K562 (cell line): ENCODE data around the gene CALB2. TPM values are rescaled to one million over a fixed set of nuclear protein-coding genes. Genes with fewer than 3 reads are reported as not detected.

Experiments
- ATAC-seq: fragments of 200-7000 bp; cut with Tn5 transposase; 3 replicates; pipeline ENCODE4 v1.9.1; 2020; ENCODE audit warnings: moderate library complexity
- BruUV-seq: library from RNA; stranded (reverse); fragments of 400-500 nt; replicated peaks from 2 replicates; lab custom pipeline; 2021; lab: Mats Ljungman, UMichigan
- CTCF ChIA-PET: fragments of 300-600 bp; formaldehyde crosslinking; extraction: SDS; loops from one replicate; lab custom pipeline; 2021; ENCODE audit warnings: low intra/inter-chr PET ratio; lab: Yijun Ruan, JAX
- POLR2A ChIA-PET: fragments of 300-600, 350-650 bp; sonication (Branson Sonifier 250); formaldehyde crosslinking; extraction: SDS; loops from one replicate; lab custom pipeline; 2021; ENCODE audit warnings: antibody characterized with exemption, inconsistent platforms; lab: Yijun Ruan, JAX
- DNase-seq, 4 experiments: peaks; one replicate each; pipeline versions ENCODE4 v3.0.0 to v3.0.0-alpha.2; 2011 to 2018; ENCODE audit warnings: low spot score in 3 of 4, mixed read lengths in 3 of 4; ENCODE audit errors: extremely low read depth in 1 of 4
- FAIRE-seq: peaks from 2 replicates; lab custom pipeline; 2011; peaks lifted over from hg19 to GRCh38; lab: Jason Lieb, UNC
- H2AFZ ChIP-seq: 2 replicates; pipeline ENCODE4 v1.6.0; 2011; ENCODE audit warnings: low read depth, low read length, control low read depth, inconsistent platforms
- H3K27ac ChIP-seq: fragments of 200-600 bp; 3 replicates; pipeline ENCODE4 v1.8.0; 2011; ENCODE audit warnings: low read depth, mild to moderate bottlenecking, control low read depth, inconsistent platforms, low read length, moderate library complexity, mixed read lengths; ENCODE audit errors: extremely low read depth
- H3K27me3 ChIP-seq, 2 experiments: fragments of 300-600 bp in 1 of 2; 2 replicates in 1 of 2; 3 replicates in 1 of 2; pipeline versions ENCODE4 v1.6.0 to v1.8.0; 2011; ENCODE audit warnings: inconsistent platforms in 2 of 2, low read length in 2 of 2, mild to moderate bottlenecking in 1 of 2, mixed read lengths in 1 of 2, moderate library complexity in 1 of 2; ENCODE audit not compliant: control insufficient read depth in 2 of 2, insufficient read depth in 2 of 2
- H3K36me3 ChIP-seq: fragments of 300-600 bp; 3 replicates; pipeline ENCODE4 v1.8.0; 2011; ENCODE audit warnings: mild to moderate bottlenecking, low read length, inconsistent platforms; ENCODE audit not compliant: control insufficient read depth, insufficient read depth
- H3K4me1 ChIP-seq, 2 experiments: fragments of 200-600 bp in 1 of 2; replicated peaks in 1 of 2; 2 replicates in 1 of 2; 3 replicates in 1 of 2; pipeline versions ENCODE4 v1.5.1 to v1.8.0; 2011; ENCODE audit warnings: inconsistent platforms in 2 of 2, low read length in 2 of 2, mild to moderate bottlenecking in 1 of 2, mixed read lengths in 1 of 2, moderate library complexity in 1 of 2; ENCODE audit not compliant: control insufficient read depth in 2 of 2, insufficient read depth in 2 of 2
- H3K4me2 ChIP-seq: 2 replicates; pipeline ENCODE4 v1.6.1; 2011; ENCODE audit warnings: low read length, control low read depth, inconsistent platforms, mixed read lengths; ENCODE audit not compliant: insufficient read depth
- H3K4me3 ChIP-seq: fragments of 200-600 bp; sonication (generic), shearing (Covaris generic); 2 replicates; pipeline ENCODE4 v1.5.1; 2016; ENCODE audit warnings: control low read depth, inconsistent platforms
- H3K79me2 ChIP-seq: fragments of 200-600 bp; 3 replicates; pipeline ENCODE4 v1.8.0; 2011; ENCODE audit warnings: low read length, inconsistent platforms; ENCODE audit not compliant: control insufficient read depth, insufficient read depth
- H3K9ac ChIP-seq, 2 experiments: 2 replicates each; pipeline versions ENCODE4 v1.6.0 to v1.6.1; 2011; ENCODE audit warnings: low read depth in 2 of 2, low read length in 2 of 2, control low read depth in 1 of 2, inconsistent platforms in 1 of 2, mild to moderate bottlenecking in 1 of 2, mixed read lengths in 1 of 2; ENCODE audit not compliant: insufficient read depth in 1 of 2
- H3K9me1 ChIP-seq: one replicate; pipeline ENCODE4 v1.6.0; 2011; ENCODE audit warnings: inconsistent platforms, mild to moderate bottlenecking, low read length, moderate library complexity; ENCODE audit not compliant: control insufficient read depth, insufficient read depth
- H3K9me3 ChIP-seq: replicated peaks from 2 replicates; pipeline ENCODE4 v1.5.1; 2011; ENCODE audit warnings: low read depth, low read length, inconsistent platforms; ENCODE audit not compliant: control insufficient read depth, insufficient read depth
- H4K20me1 ChIP-seq: replicated peaks from 2 replicates; pipeline ENCODE4 v1.6.1; 2011; ENCODE audit warnings: low read length, inconsistent platforms, mixed read lengths; ENCODE audit not compliant: control insufficient read depth, insufficient read depth
- E2F5 ChIP-seq: sonication (generic); formaldehyde crosslinking; IDR thresholded peaks from 2 replicates; pipeline ENCODE4 v1.8.0; 2022; ENCODE audit warnings: mild to moderate bottlenecking, missing genetic modification reagents
- FOXA3 ChIP-seq, 2 experiments: fragments of 450-650 bp in 1 of 2; sonication (generic) in 1 of 2; formaldehyde crosslinking; IDR thresholded peaks in 1 of 2; conservative IDR thresholded peaks in 1 of 2; 2 replicates each; pipeline versions ENCODE4 v1.4.0 to v1.8.0; 2020 to 2022; ENCODE audit warnings: mild to moderate bottlenecking in 2 of 2, missing genetic modification reagents in 1 of 2
- FOXK2 ChIP-seq, 2 experiments: fragments of 450-650 bp; IDR thresholded peaks in 1 of 2; conservative IDR thresholded peaks in 1 of 2; 2 replicates each; pipeline ENCODE4 v1.6.1; 2016; ENCODE audit warnings: low read depth in 2 of 2, mild to moderate bottlenecking in 1 of 2
- HBP1 ChIP-seq: fragments of 450-650 bp; formaldehyde crosslinking; IDR thresholded peaks from 2 replicates; pipeline ENCODE4 v1.4.0; 2022; ENCODE audit warnings: missing genetic modification characterization
- SRSF3 ChIP-seq: fragments of 200-400 bp; formaldehyde crosslinking; IDR thresholded peaks from 2 replicates; pipeline ENCODE4 v1.6.1; 2016; ENCODE audit warnings: mild to moderate bottlenecking, low read length, moderate library complexity; ENCODE audit not compliant: insufficient read depth
- ZNF57 ChIP-seq: fragments of 450-650 bp; formaldehyde crosslinking; IDR thresholded peaks from 2 replicates; pipeline ENCODE4 v1.4.0; 2020; ENCODE audit warnings: mild to moderate bottlenecking, moderate library complexity
- WGBS: fragments of 100-300 bp; shearing (Covaris generic); methylation state at CpG from one replicate; pipeline ENCODE4 v1.1.6; 2016; ENCODE audit warnings: low coverage, mixed read lengths; ENCODE audit not compliant: insufficient coverage; ENCODE audit errors: missing lambda C conversion rate; 5-methylcytosine and 5-hydroxymethylcytosine counted together
- in situ Hi-C: fragments of 300-500 bp; cut with MboI; formaldehyde crosslinking; loops from 4 replicates; pipeline ENCODE4 v1.15.0; 2018; ENCODE audit warnings: inconsistent platforms, mixed read lengths
- intact Hi-C: fragments of 100-400 bp; cut with micrococcal nuclease; formaldehyde crosslinking; loops from 2 replicates; pipeline ENCODE4 v1.14.2; 2022
- polyA plus RNA-seq, 8 experiments: library from polyadenylated mRNA; depleted of rRNA in 4 of 8; stranded (reverse) in 5 of 8; unstranded in 3 of 8; fragments of >200 nt; fragmentation: Nextera tagmentation in 2 of 8; fragmentation: Illumina TruSeq in 1 of 8; extraction: Ambion mirVana in 2 of 8; extraction: Trizol in 1 of 8; gene quantifications; 2 replicates each; pipeline versions ENCODE4 v1.2.1 to v1.2.3, GENCODE V29; 2011 to 2014; ENCODE audit warnings: inconsistent platforms in 1 of 8, missing spikeins in 1 of 8
- total RNA-seq, 7 experiments: library from RNA; depleted of rRNA in 6 of 7; stranded (reverse); fragments of >200 nt in 6 of 7; fragmentation: Illumina TruSeq in 2 of 7; extraction: Trizol in 2 of 7; gene quantifications; 2 replicates each; pipeline versions ENCODE4 v1.2.1 to v1.2.3, GENCODE V29; 2011 to 2021; ENCODE audit warnings: low replicate concordance in 1 of 7

The CALB2 gene
- total and polyA plus RNA-seq, 9 of the 15 experiments (the other 6 are each of a cell fraction or from before 2014, with no cell fraction given): not detected

GRCh38 chr16:71439523-71439922 is 81.0 kb downstream of the CALB2 start:
- Histone ChIP-seq H3K4me3 (no peak overlapping the region), H3K79me2 (no peaks in the 10 kb centered on the region), H3K4me2 (no peak overlapping the region), H3K9ac (no peak overlapping the region), H3K9me1 (no peaks in the 10 kb centered on the region), H3K27me3 (peaks cover 10 to 22% of the 10 kb centered on the region in 2 experiments), H3K36me3 (no peaks in the 10 kb centered on the region), H4K20me1 (no peaks in the 10 kb centered on the region), H3K9me3 (no peaks in the 10 kb centered on the region; the same call in 1 of the 2 replicates), H3K27ac (no peak overlapping the region), H3K4me1 (peaks cover 0 to 8% of the 10 kb centered on the region in 2 experiments; a peak in 2 of 5 replicates), H2AFZ (no peak overlapping the region)
- in situ Hi-C loops (no loop called here), intact Hi-C loops (no loop called here)
- 0% methylated on average over 3 of the region's 3 CpGs for WGBS
- POLR2A ChIA-PET: interaction anchor here (0.7 to 1.2 kb wide), 2 partner anchors 13 to 1522 kb away, joined by 3 read pairs; no protein-coding TSS in a partner anchor
- FAIRE-seq: no peak
- CTCF ChIA-PET: interaction anchor here (1.2 kb wide), 1 partner anchor 27 kb away, joined by 10 read pairs; no protein-coding TSS in a partner anchor
- DNase-seq: no peak
- no TSS peak for BruUV-seq
- ATAC-seq: no peak
- no peak for TF ChIP-seq FOXK2 (conservative IDR thresholded peaks at IDR 0.05 in 1 of 2, IDR thresholded peaks at IDR 0.05 in 1 of 2; ENCODE audit: low read depth in 2 of 2)
- no peak for TF ChIP-seq FOXA3 (CRISPR knock-in tag; conservative IDR thresholded peaks at IDR 0.05 in 1 of 2, IDR thresholded peaks at IDR 0.05 in 1 of 2)
- TF ChIP-seq ZNF57 (CRISPR knock-in tag): no peak
- TF ChIP-seq E2F5 (CRISPR knock-in tag): no peak
- no peak for TF ChIP-seq HBP1 (CRISPR knock-in tag)
- no peak for TF ChIP-seq SRSF3

Other genes with a start within 250 kb of the CALB2 start
- 0.09 TPM in 1 of 2 replicates, not detected in the other for gene HYDIN, start 128.0 kb upstream of the CALB2 start, total RNA-seq (2014; rRNA removed)
- 0.13 and 0.25 TPM in 2 replicates for gene HYDIN, start 128.0 kb upstream of the CALB2 start, total RNA-seq (2014; rRNA removed; fragmentation: Illumina TruSeq; extraction: Trizol)
- gene HYDIN, start 128.0 kb upstream of the CALB2 start, total RNA-seq (2015; rRNA removed; fragmentation: Illumina TruSeq; extraction: Trizol): 0.11 and 0.38 TPM in 2 replicates
- 0.11 and 0.29 TPM in 2 replicates for gene HYDIN, start 128.0 kb upstream of the CALB2 start, total RNA-seq (2021)
- gene HYDIN, start 128.0 kb upstream of the CALB2 start, polyA plus RNA-seq (2011; rRNA removed): 0.43 TPM in 1 of 2 replicates, not detected in the other
- gene HYDIN, start 128.0 kb upstream of the CALB2 start, polyA plus RNA-seq (2014; fragmentation: Illumina TruSeq; extraction: Trizol): 0.10 and 0.16 TPM in 2 replicates
- gene HYDIN, start 128.0 kb upstream of the CALB2 start, polyA plus RNA-seq (2014; fragmentation: Nextera tagmentation; extraction: Ambion mirVana): under 1 TPM; 0.08 to 0.27 TPM
- 0.07 TPM in 1 of 2 replicates, not detected in the other for gene HYDIN, start 128.0 kb upstream of the CALB2 start, polyA plus RNA-seq (2014; rRNA removed)
- 14.7 and 15.6 TPM in 2 replicates for gene CMTR2, start 69.3 kb upstream of the CALB2 start, total RNA-seq (2014; rRNA removed)
- gene CMTR2, start 69.3 kb upstream of the CALB2 start, total RNA-seq (2014; rRNA removed; fragmentation: Illumina TruSeq; extraction: Trizol): 18.2 and 20.2 TPM in 2 replicates
- 18.1 and 20.2 TPM in 2 replicates for gene CMTR2, start 69.3 kb upstream of the CALB2 start, total RNA-seq (2015; rRNA removed; fragmentation: Illumina TruSeq; extraction: Trizol)
- gene CMTR2, start 69.3 kb upstream of the CALB2 start, total RNA-seq (2021): 11.2 and 12.9 TPM in 2 replicates
- 18.0 and 24.8 TPM in 2 replicates for gene CMTR2, start 69.3 kb upstream of the CALB2 start, polyA plus RNA-seq (2011; rRNA removed)
- 12.7 and 13.4 TPM in 2 replicates for gene CMTR2, start 69.3 kb upstream of the CALB2 start, polyA plus RNA-seq (2014; fragmentation: Illumina TruSeq; extraction: Trizol)
- gene CMTR2, start 69.3 kb upstream of the CALB2 start, polyA plus RNA-seq (2014; fragmentation: Nextera tagmentation; extraction: Ambion mirVana): 1 to 10 TPM; 4.6 to 6.7 TPM
- 10.1 and 11.3 TPM in 2 replicates for gene CMTR2, start 69.3 kb upstream of the CALB2 start, polyA plus RNA-seq (2014; rRNA removed)
- gene TLE7, start 83.3 kb downstream of the CALB2 start, total RNA-seq (2014; rRNA removed): not detected in 2 replicates
- gene TLE7, start 83.3 kb downstream of the CALB2 start, total RNA-seq (2014; rRNA removed; fragmentation: Illumina TruSeq; extraction: Trizol): not detected in 2 replicates
- not detected in 2 replicates for gene TLE7, start 83.3 kb downstream of the CALB2 start, total RNA-seq (2015; rRNA removed; fragmentation: Illumina TruSeq; extraction: Trizol)
- gene TLE7, start 83.3 kb downstream of the CALB2 start, total RNA-seq (2021): not detected in 2 replicates
- not detected in 2 replicates for gene TLE7, start 83.3 kb downstream of the CALB2 start, polyA plus RNA-seq (2011; rRNA removed)
- gene TLE7, start 83.3 kb downstream of the CALB2 start, polyA plus RNA-seq (2014; fragmentation: Illumina TruSeq; extraction: Trizol): not detected in 2 replicates
- gene TLE7, start 83.3 kb downstream of the CALB2 start, polyA plus RNA-seq (2014; fragmentation: Nextera tagmentation; extraction: Ambion mirVana): not detected
- gene TLE7, start 83.3 kb downstream of the CALB2 start, polyA plus RNA-seq (2014; rRNA removed): not detected in 2 replicates
- 7.0 and 7.4 TPM in 2 replicates for gene ZNF23, start 103.5 kb downstream of the CALB2 start, total RNA-seq (2014; rRNA removed)
- gene ZNF23, start 103.5 kb downstream of the CALB2 start, total RNA-seq (2014; rRNA removed; fragmentation: Illumina TruSeq; extraction: Trizol): 13.4 and 14.6 TPM in 2 replicates
- 11.2 and 11.9 TPM in 2 replicates for gene ZNF23, start 103.5 kb downstream of the CALB2 start, total RNA-seq (2015; rRNA removed; fragmentation: Illumina TruSeq; extraction: Trizol)
- 8.6 and 8.7 TPM in 2 replicates for gene ZNF23, start 103.5 kb downstream of the CALB2 start, total RNA-seq (2021)
- gene ZNF23, start 103.5 kb downstream of the CALB2 start, polyA plus RNA-seq (2011; rRNA removed): 12.0 and 12.1 TPM in 2 replicates
- gene ZNF23, start 103.5 kb downstream of the CALB2 start, polyA plus RNA-seq (2014; fragmentation: Illumina TruSeq; extraction: Trizol): 12.3 and 12.5 TPM in 2 replicates
- 1 to 10 TPM; 4.7 to 7.2 TPM for gene ZNF23, start 103.5 kb downstream of the CALB2 start, polyA plus RNA-seq (2014; fragmentation: Nextera tagmentation; extraction: Ambion mirVana)
- 10.9 and 13.2 TPM in 2 replicates for gene ZNF23, start 103.5 kb downstream of the CALB2 start, polyA plus RNA-seq (2014; rRNA removed)
- 1.1 and 1.8 TPM in 2 replicates for gene ZNF19, start 130.6 kb downstream of the CALB2 start, total RNA-seq (2014; rRNA removed)
- gene ZNF19, start 130.6 kb downstream of the CALB2 start, total RNA-seq (2014; rRNA removed; fragmentation: Illumina TruSeq; extraction: Trizol): 2.6 and 3.2 TPM in 2 replicates
- 1.5 and 2.3 TPM in 2 replicates for gene ZNF19, start 130.6 kb downstream of the CALB2 start, total RNA-seq (2015; rRNA removed; fragmentation: Illumina TruSeq; extraction: Trizol)
- gene ZNF19, start 130.6 kb downstream of the CALB2 start, total RNA-seq (2021): 1.6 and 2.0 TPM in 2 replicates
- gene ZNF19, start 130.6 kb downstream of the CALB2 start, polyA plus RNA-seq (2011; rRNA removed): 1.3 and 1.7 TPM in 2 replicates
- 1.2 and 2.4 TPM in 2 replicates for gene ZNF19, start 130.6 kb downstream of the CALB2 start, polyA plus RNA-seq (2014; fragmentation: Illumina TruSeq; extraction: Trizol)
- 1 to 10 TPM; 1.8 to 2.8 TPM for gene ZNF19, start 130.6 kb downstream of the CALB2 start, polyA plus RNA-seq (2014; fragmentation: Nextera tagmentation; extraction: Ambion mirVana)
- gene ZNF19, start 130.6 kb downstream of the CALB2 start, polyA plus RNA-seq (2014; rRNA removed): 0.58 and 1.2 TPM in 2 replicates
- not detected in 2 replicates for gene CHST4, start 167.7 kb downstream of the CALB2 start, total RNA-seq (2014; rRNA removed)
- not detected in 2 replicates for gene CHST4, start 167.7 kb downstream of the CALB2 start, total RNA-seq (2014; rRNA removed; fragmentation: Illumina TruSeq; extraction: Trizol)
- gene CHST4, start 167.7 kb downstream of the CALB2 start, total RNA-seq (2015; rRNA removed; fragmentation: Illumina TruSeq; extraction: Trizol): not detected in 2 replicates
- gene CHST4, start 167.7 kb downstream of the CALB2 start, total RNA-seq (2021): 0.07 and 0.09 TPM in 2 replicates
- not detected in 2 replicates for gene CHST4, start 167.7 kb downstream of the CALB2 start, polyA plus RNA-seq (2011; rRNA removed)
- not detected in 2 replicates for gene CHST4, start 167.7 kb downstream of the CALB2 start, polyA plus RNA-seq (2014; fragmentation: Illumina TruSeq; extraction: Trizol)
- not detected for gene CHST4, start 167.7 kb downstream of the CALB2 start, polyA plus RNA-seq (2014; fragmentation: Nextera tagmentation; extraction: Ambion mirVana)
- not detected in 2 replicates for gene CHST4, start 167.7 kb downstream of the CALB2 start, polyA plus RNA-seq (2014; rRNA removed)
- gene TAT, start 218.4 kb downstream of the CALB2 start, total RNA-seq (2014; rRNA removed): not detected in 2 replicates
- gene TAT, start 218.4 kb downstream of the CALB2 start, total RNA-seq (2014; rRNA removed; fragmentation: Illumina TruSeq; extraction: Trizol): not detected in 2 replicates
- gene TAT, start 218.4 kb downstream of the CALB2 start, total RNA-seq (2015; rRNA removed; fragmentation: Illumina TruSeq; extraction: Trizol): not detected in 2 replicates
- gene TAT, start 218.4 kb downstream of the CALB2 start, total RNA-seq (2021): 0.24 and 0.63 TPM in 2 replicates
- not detected in 2 replicates for gene TAT, start 218.4 kb downstream of the CALB2 start, polyA plus RNA-seq (2011; rRNA removed)
- not detected in 2 replicates for gene TAT, start 218.4 kb downstream of the CALB2 start, polyA plus RNA-seq (2014; fragmentation: Illumina TruSeq; extraction: Trizol)
- gene TAT, start 218.4 kb downstream of the CALB2 start, polyA plus RNA-seq (2014; fragmentation: Nextera tagmentation; extraction: Ambion mirVana): under 1 TPM; 0.04 TPM
- not detected in 2 replicates for gene TAT, start 218.4 kb downstream of the CALB2 start, polyA plus RNA-seq (2014; rRNA removed)